ENCODE data around the gene CPTP. TPM values are rescaled to one million over a fixed set of nuclear protein-coding genes. Genes with fewer than 3 reads are reported as not detected.

Gene CPTP
- total RNA-seq, 1 donor from 2014 or later = 99.2 TPM

DNA sequence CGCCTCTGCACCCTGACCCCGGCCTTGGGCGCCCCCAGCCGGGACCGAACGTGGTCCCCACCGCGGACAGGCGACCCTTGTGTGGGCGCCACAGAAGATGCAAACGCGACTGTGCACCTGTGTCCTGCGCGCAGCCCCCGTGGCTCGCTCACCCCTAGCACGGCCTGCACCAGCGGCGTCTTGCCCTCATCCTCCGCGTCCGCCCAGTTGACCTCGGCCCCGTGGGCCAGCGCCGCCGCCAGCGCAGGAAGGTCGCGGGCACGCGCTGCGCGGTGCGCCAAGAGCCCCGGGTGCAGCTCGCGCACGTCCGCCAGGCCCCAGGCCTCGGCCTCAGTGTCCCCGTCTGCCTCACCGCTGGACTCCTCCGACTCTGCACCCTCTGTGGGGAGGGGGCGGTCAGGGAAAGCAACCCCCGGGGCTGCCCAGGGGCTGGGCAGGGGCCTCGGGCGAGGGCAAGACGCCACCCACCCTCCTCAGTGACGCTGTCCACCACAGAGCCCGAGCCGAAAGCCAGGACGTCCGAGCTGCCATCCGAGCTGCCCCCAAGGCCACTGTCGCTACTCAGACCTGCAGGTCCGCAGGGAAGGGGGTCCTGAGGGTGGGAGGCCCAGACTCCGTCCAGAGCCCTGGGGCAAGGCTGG, 30.2 kb upstream of the CPTP start:
- H3K27ac ChIP-seq (replicated peaks) = no peak overlapping the region
- no peaks in the 10 kb centered on the region for H3K27me3 ChIP-seq (ENCODE audit: low read depth)
- intact Hi-C loops (cut with micrococcal nuclease) = no loop called here
- no peak for DNase-seq
- no peak for TF ChIP-seq CTCF (IDR thresholded peaks at IDR 0.05; ENCODE audit: borderline replicate concordance)
- H3K4me3 ChIP-seq = no peak overlapping the region
- H3K9me3 ChIP-seq (replicated peaks) = no peaks in the 10 kb centered on the region
- H3K4me1 ChIP-seq = peaks cover 18% of the 10 kb centered on the region
- peaks cover 42% of the 10 kb centered on the region for H3K36me3 ChIP-seq

DNA sequence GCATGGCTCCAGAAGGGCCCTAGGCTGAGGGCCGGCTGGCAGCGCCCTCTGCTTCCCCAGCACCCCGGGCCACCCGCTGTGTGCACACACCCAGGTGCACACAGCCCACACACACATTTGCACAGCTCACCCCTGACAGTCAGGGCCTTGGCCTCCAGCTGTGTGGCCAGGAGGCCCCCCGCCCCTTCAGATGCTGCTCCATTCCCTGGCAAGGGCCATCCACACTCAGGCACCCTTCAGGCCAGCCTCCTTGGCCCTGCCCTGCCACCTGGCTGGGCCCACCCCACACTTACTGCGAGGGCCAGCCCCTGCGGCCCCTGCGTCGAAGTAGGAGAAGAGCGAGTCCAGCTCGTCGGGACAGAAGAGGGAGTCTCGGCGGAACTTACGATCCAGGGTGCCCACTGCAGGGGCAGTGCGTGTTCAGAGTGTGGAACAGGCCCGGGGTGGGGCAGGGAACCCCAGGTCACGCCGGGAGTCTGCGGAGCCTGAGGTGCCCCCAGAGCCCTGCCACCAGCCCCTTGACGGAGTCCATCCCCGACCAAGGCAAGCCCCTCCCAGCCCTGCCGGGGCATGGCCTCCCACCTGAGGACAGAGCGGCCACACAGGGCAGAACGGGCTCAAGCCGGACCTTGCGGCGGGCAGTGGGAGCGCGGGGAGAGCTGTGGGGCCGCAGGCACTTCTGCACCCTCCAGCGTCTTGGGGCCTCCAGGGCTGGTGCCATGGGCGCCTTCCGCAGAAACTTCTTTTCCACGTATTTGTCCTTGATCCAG, 29.3 kb upstream of the CPTP start:
- Histone ChIP-seq H3K27me3 (ENCODE audit: low read depth) (no peaks in the 10 kb centered on the region), H3K4me3 (no peak overlapping the region), H3K9me3 (replicated peaks) (no peaks in the 10 kb centered on the region), H3K27ac (replicated peaks) (no peak overlapping the region), H3K36me3 (peaks cover 42% of the 10 kb centered on the region), H3K4me1 (peaks cover 18% of the 10 kb centered on the region)
- TF ChIP-seq CTCF (IDR thresholded peaks at IDR 0.05; ENCODE audit: borderline replicate concordance) = no peak
- no peak for DNase-seq
- intact Hi-C loops (cut with micrococcal nuclease) = no loop called here

GRCh38 chr1:1296070-1297061, 28.2 kb upstream of the CPTP start:
- intact Hi-C loops (cut with micrococcal nuclease) = no loop called here
- Histone ChIP-seq H3K4me3 (no peak overlapping the region), H3K4me1 (peaks cover 11% of the 10 kb centered on the region), H3K9me3 (replicated peaks) (no peaks in the 10 kb centered on the region), H3K27ac (replicated peaks) (no peak overlapping the region), H3K27me3 (ENCODE audit: low read depth) (no peaks in the 10 kb centered on the region), H3K36me3 (peaks cover 42% of the 10 kb centered on the region)
- DNase-seq = no peak
- no peak for TF ChIP-seq CTCF (IDR thresholded peaks at IDR 0.05; ENCODE audit: borderline replicate concordance)

DNA sequence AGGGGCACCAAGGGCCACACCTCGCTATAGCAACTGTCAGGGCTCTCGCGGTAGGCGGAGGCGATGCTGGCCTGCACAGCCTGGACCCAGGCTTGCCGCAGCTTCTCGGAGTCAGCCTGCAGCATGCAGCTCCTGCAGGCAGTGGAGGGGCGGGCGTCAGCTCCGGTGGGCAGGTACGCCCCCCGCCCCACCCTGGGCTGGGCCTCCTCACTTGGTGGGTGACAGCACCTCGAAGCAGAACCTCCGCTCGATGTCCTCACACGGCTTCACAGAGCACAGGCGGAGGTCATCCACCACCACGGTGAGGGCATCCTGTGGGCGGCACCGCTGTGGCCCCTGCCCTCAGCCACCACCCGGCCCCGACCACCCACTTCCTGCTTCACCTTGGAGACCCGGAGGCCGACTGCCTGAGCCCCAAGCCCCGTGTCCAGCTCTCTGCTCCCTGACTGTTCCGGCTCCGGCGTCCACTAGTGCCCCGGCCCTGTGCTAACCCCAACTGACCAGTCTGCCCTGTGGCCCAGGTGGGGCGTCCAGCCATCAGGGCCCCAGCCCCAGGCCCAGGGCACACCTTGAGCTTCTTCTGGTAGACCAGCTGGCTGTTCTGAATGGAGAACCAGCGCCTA, 26.7 kb upstream of the CPTP start:
- Histone ChIP-seq H3K4me1 (peaks cover 5% of the 10 kb centered on the region), H3K27me3 (ENCODE audit: low read depth) (no peaks in the 10 kb centered on the region), H3K36me3 (peaks cover 41% of the 10 kb centered on the region), H3K4me3 (no peak overlapping the region), H3K9me3 (replicated peaks) (no peaks in the 10 kb centered on the region), H3K27ac (replicated peaks) (no peak overlapping the region)
- intact Hi-C loops (cut with micrococcal nuclease) = no loop called here
- no peak for DNase-seq
- no peak for TF ChIP-seq CTCF (IDR thresholded peaks at IDR 0.05; ENCODE audit: borderline replicate concordance)

All from left ventricle myocardium inferior (tissue), 1 donor.